Gastroesophageal sphincter (tissue), 4 donors: ENCODE results near the gene HINFP. TPM values are rescaled to one million over a fixed set of nuclear protein-coding genes. Genes with fewer than 3 reads are reported as not detected.

Experiments
- ATAC-seq: fragments of 150-250 bp; one replicate; pipeline ENCODE4 v1.9.1; 2016; ENCODE audit warnings: mild to moderate bottlenecking, moderate library complexity
- H3K27ac ChIP-seq, 4 donors: fragments of 200-600 bp; sonication (generic) in 3 of 4; 1 replicate in 3 of 4; 2 replicates in 1 of 4; pipeline ENCODE4 v1.5.1; 2016 to 2019
- H3K27me3 ChIP-seq: fragments of 200-600 bp; sonication (generic); one replicate; pipeline ENCODE4 v1.5.1; 2019
- H3K36me3 ChIP-seq, 2 donors: fragments of 200-600 bp; sonication (generic); one replicate each; pipeline ENCODE4 v1.5.1; 2019; ENCODE audit warnings: control low read depth in 1 of 2
- H3K4me1 ChIP-seq, 3 donors: fragments of 200-600 bp; sonication (generic); 1 replicate in 2 of 3; 2 replicates in 1 of 3; pipeline ENCODE4 v1.5.1; 2016 to 2019; ENCODE audit warnings: control low read depth in 2 of 3
- H3K4me3 ChIP-seq, 2 donors: fragments of 200-600 bp; sonication (generic); one replicate each; pipeline ENCODE4 v1.5.1; 2019; ENCODE audit warnings: mild to moderate bottlenecking in 1 of 2, moderate library complexity in 1 of 2
- H3K9me3 ChIP-seq, 3 donors: fragments of 200-600 bp; sonication (generic); one replicate each; pipeline ENCODE4 v1.5.1; 2017 to 2019; ENCODE audit warnings: control low read depth in 2 of 3
- CTCF ChIP-seq, 4 experiments: fragments of 200-600 bp in 2 of 4; fragments of 450-650 bp in 2 of 4; sonication (generic) in 1 of 4; IDR thresholded peaks; one replicate each; pipeline ENCODE4 v1.5.1; 2017 to 2019; ENCODE audit warnings: antibody characterized with exemption in 4 of 4, mild to moderate bottlenecking in 2 of 4, moderate library complexity in 2 of 4
- EP300 ChIP-seq: sonication (generic); formaldehyde crosslinking; IDR thresholded peaks from one replicate; pipeline ENCODE4 v1.6.1; 2017; ENCODE audit warnings: antibody characterized with exemption, mild to moderate bottlenecking
- POLR2A ChIP-seq, 2 donors: fragments of 450-650 bp; IDR thresholded peaks; one replicate each; pipeline ENCODE4 v1.6.1; 2017; ENCODE audit warnings: antibody characterized with exemption in 2 of 2, mild to moderate bottlenecking in 2 of 2, moderate library complexity in 1 of 2
- POLR2AphosphoS5 ChIP-seq: sonication (generic); formaldehyde crosslinking; IDR thresholded peaks from one replicate; pipeline ENCODE4 v1.6.1; 2017; ENCODE audit warnings: antibody characterized with exemption
- WGBS, 2 donors: methylation state at CpG; one replicate each; pipeline ENCODE4 v1.1.5; 2018; ENCODE audit warnings: low coverage in 1 of 2; 5-methylcytosine and 5-hydroxymethylcytosine counted together
- total RNA-seq, 4 donors: library from RNA; depleted of rRNA; stranded (reverse); fragments of >200 nt; gene quantifications; one replicate each; pipeline ENCODE4 v1.1.0, GENCODE V29; 2016

HINFP gene
- 10 to 100 TPM; 19.0 to 30.2 (median 23.3) TPM for total RNA-seq

GRCh38 chr11:119121008-119121810 lies at the start of gene HINFP:
TSS of gene HINFP (plus strand) at chr11:119121580. CDS start at chr11:119126945, 5,365 bp downstream.
- peaks cover 0 to 32% of the 10 kb centered on the region in 2 donors for H3K36me3 ChIP-seq
- H3K4me1 ChIP-seq: peaks cover 2 to 39% (median 6%) of the 10 kb centered on the region in 3 donors
- peak within 1 kb of the TSS; percentile 2 to 91 (median 86) for H3K27ac ChIP-seq
- ATAC-seq: peak; percentile 99
- H3K27me3 ChIP-seq: no peaks in the 10 kb centered on the region
- H3K4me3 ChIP-seq: peak within 1 kb of the TSS; percentile 43 to 78
- WGBS, 2 donors: 0% methylated on average over 1 to 5 of the region's 54 CpGs
- no peak for TF ChIP-seq CTCF (IDR thresholded peaks at IDR 0.05)
- peak; percentile 86 for TF ChIP-seq POLR2AphosphoS5
- no peak for TF ChIP-seq EP300
- peak; percentile 64 to 79 for TF ChIP-seq POLR2A (IDR thresholded peaks at IDR 0.05)
- no peaks in the 10 kb centered on the region for H3K9me3 ChIP-seq

GRCh38 chr11:119077839-119078238 lies 43.5 kb upstream of the HINFP start:
- Histone ChIP-seq H3K4me1 (no peaks in the 10 kb centered on the region), H3K9me3 (no peaks in the 10 kb centered on the region), H3K36me3 (peaks cover 0 to 100% of the 10 kb centered on the region in 2 donors), H3K27me3 (no peaks in the 10 kb centered on the region), H3K4me3 (no peak overlapping the region), H3K27ac (no peak overlapping the region)
- no peak for ATAC-seq
- TF ChIP-seq POLR2A (IDR thresholded peaks at IDR 0.05) (no peak), CTCF (IDR thresholded peaks at IDR 0.05) (no peak), EP300 (no peak), POLR2AphosphoS5 (no peak)
- WGBS, 2 donors: 92 to 93% methylated on average over 3 to 8 of the region's 11 CpGs

GRCh38 chr11:119078675-119079420 lies 42.5 kb upstream of the HINFP start:
- no peaks in the 10 kb centered on the region for H3K27me3 ChIP-seq
- H3K36me3 ChIP-seq: peaks cover 0 to 93% of the 10 kb centered on the region in 2 donors
- no peaks in the 10 kb centered on the region for H3K9me3 ChIP-seq
- ATAC-seq: no peak
- no peak overlapping the region for H3K27ac ChIP-seq
- no peaks in the 10 kb centered on the region for H3K4me1 ChIP-seq
- 88 to 93% methylated on average over 10 to 16 of the region's 19 CpGs for WGBS, 2 donors
- no peak for TF ChIP-seq EP300
- no peak for TF ChIP-seq CTCF (IDR thresholded peaks at IDR 0.05)
- TF ChIP-seq POLR2A (IDR thresholded peaks at IDR 0.05): no peak
- no peak for TF ChIP-seq POLR2AphosphoS5
- H3K4me3 ChIP-seq: no peak overlapping the region

GRCh38 chr11:119081682-119082260 lies 39.6 kb upstream of the HINFP start:
- peaks cover 0 to 64% of the 10 kb centered on the region in 2 donors for H3K36me3 ChIP-seq
- H3K27me3 ChIP-seq: no peaks in the 10 kb centered on the region
- ATAC-seq: no peak
- H3K27ac ChIP-seq: no peak overlapping the region
- WGBS, 2 donors: 40 to 55% methylated on average over 1 to 7 of the region's 7 CpGs
- H3K9me3 ChIP-seq: no peaks in the 10 kb centered on the region
- no peak overlapping the region for H3K4me3 ChIP-seq
- TF ChIP-seq POLR2A (IDR thresholded peaks at IDR 0.05) (no peak), EP300 (no peak), CTCF (IDR thresholded peaks at IDR 0.05) (no peak), POLR2AphosphoS5 (no peak)
- H3K4me1 ChIP-seq: peaks cover 0 to 19% (median 9%) of the 10 kb centered on the region in 3 donors
